Osteoblast (primary cell): Measurements from ENCODE around the gene SLC39A9. TPM values are rescaled to one million over a fixed set of nuclear protein-coding genes. Genes with fewer than 3 reads are reported as not detected.

Experiments used
- DNase-seq: peaks from one replicate; pipeline ENCODE4 v3.0.0; 2011; ENCODE audit warnings: low spot score, mixed read lengths; ENCODE audit not compliant: insufficient read length; ENCODE audit errors: missing footprints
- H2AFZ ChIP-seq: 2 replicates; pipeline ENCODE4 v1.6.0; 2011; ENCODE audit warnings: mild to moderate bottlenecking, low read length
- H3K27ac ChIP-seq: 2 replicates; pipeline ENCODE4 v1.5.1; 2011; ENCODE audit warnings: mild to moderate bottlenecking, low read depth, low read length, moderate library complexity
- H3K27me3 ChIP-seq: 2 replicates; pipeline ENCODE4 v1.6.0; 2012; ENCODE audit warnings: mild to moderate bottlenecking, control low read depth, inconsistent platforms, low read length, moderate library complexity; ENCODE audit not compliant: insufficient read depth
- H3K36me3 ChIP-seq: 2 replicates; pipeline ENCODE4 v1.5.1; 2011; ENCODE audit warnings: mild to moderate bottlenecking, low read length, control low read depth, moderate library complexity; ENCODE audit not compliant: insufficient read depth
- H3K4me1 ChIP-seq: 2 replicates; pipeline ENCODE4 v1.5.1; 2011; ENCODE audit warnings: mild to moderate bottlenecking, low read length, control low read depth, moderate library complexity; ENCODE audit not compliant: insufficient read depth
- H3K4me2 ChIP-seq: 2 replicates; pipeline ENCODE4 v1.6.0; 2011; ENCODE audit warnings: mild to moderate bottlenecking, low read length; ENCODE audit not compliant: insufficient read depth
- H3K4me3 ChIP-seq: fragments of 200-600 bp; sonication (generic); 3 replicates; pipeline ENCODE4 v1.5.1; 2012; ENCODE audit warnings: mild to moderate bottlenecking, low read length, inconsistent platforms; ENCODE audit not compliant: insufficient read depth
- H3K79me2 ChIP-seq: 2 replicates; pipeline ENCODE4 v1.6.0; 2012; ENCODE audit warnings: mild to moderate bottlenecking, low read length, control low read depth, inconsistent platforms; ENCODE audit not compliant: insufficient read depth
- H3K9me3 ChIP-seq: 2 replicates; pipeline ENCODE4 v1.5.1; 2011; ENCODE audit warnings: low read depth, low read length, control low read depth
- H4K20me1 ChIP-seq: 2 replicates; pipeline ENCODE4 v1.6.0; 2012; ENCODE audit warnings: mild to moderate bottlenecking, low read length, control low read depth; ENCODE audit not compliant: insufficient read depth
- total RNA-seq: library from RNA; depleted of rRNA; stranded (reverse); fragments of >200 nt; gene quantifications from 2 replicates; pipeline ENCODE4 v1.2.3, GENCODE V29; 2012
- TF ChIP-seq, protein P1 (sequence below): IDR thresholded peaks from 2 replicates; pipeline ENCODE4 v1.5.1; 2011; ENCODE audit warnings: mild to moderate bottlenecking, low read depth, low read length, moderate library complexity; ENCODE audit errors: extremely low read depth

SLC39A9 gene
- total RNA-seq, 1 donor, result 163 TPM

DNA sequence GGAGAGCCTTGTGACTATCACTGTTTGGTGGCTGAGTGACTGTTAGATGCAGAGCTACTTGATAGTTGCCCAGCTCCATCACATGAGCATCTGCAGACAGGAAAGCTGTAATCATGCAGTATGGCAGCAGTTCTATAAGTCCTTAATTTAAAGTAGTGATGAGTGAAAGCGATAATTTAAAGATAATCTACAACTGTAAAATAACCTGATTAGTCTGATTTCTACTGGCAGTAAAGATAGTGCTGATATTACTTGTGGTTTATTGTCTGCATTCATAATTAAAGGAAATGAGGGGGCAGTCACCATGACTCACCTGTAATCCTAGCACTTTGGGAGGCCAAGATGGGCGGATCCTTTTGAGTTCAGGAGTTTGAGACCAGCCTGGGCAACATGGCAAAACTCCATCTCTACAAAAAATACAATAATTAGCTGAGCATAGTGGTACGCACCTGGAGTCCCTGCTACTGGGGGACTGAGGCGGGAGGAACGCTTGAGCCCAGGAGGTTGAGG lies 44.9 kb downstream of the SLC39A9 start:
- Histone ChIP-seq H3K4me1 (no peaks in the 10 kb centered on the region), H3K27me3 (no peaks in the 10 kb centered on the region), H3K9me3 (no peaks in the 10 kb centered on the region), H2AFZ (no peak overlapping the region), H4K20me1 (peaks cover 2% of the 10 kb centered on the region), H3K27ac (no peak overlapping the region), H3K4me3 (no peak overlapping the region), H3K36me3 (peaks cover 4% of the 10 kb centered on the region), H3K4me2 (no peak overlapping the region), H3K79me2 (peaks cover 28% of the 10 kb centered on the region)
- TF ChIP-seq, protein P1, sequence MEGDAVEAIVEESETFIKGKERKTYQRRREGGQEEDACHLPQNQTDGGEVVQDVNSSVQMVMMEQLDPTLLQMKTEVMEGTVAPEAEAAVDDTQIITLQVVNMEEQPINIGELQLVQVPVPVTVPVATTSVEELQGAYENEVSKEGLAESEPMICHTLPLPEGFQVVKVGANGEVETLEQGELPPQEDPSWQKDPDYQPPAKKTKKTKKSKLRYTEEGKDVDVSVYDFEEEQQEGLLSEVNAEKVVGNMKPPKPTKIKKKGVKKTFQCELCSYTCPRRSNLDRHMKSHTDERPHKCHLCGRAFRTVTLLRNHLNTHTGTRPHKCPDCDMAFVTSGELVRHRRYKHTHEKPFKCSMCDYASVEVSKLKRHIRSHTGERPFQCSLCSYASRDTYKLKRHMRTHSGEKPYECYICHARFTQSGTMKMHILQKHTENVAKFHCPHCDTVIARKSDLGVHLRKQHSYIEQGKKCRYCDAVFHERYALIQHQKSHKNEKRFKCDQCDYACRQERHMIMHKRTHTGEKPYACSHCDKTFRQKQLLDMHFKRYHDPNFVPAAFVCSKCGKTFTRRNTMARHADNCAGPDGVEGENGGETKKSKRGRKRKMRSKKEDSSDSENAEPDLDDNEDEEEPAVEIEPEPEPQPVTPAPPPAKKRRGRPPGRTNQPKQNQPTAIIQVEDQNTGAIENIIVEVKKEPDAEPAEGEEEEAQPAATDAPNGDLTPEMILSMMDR, result no peak
- no peak for DNase-seq

DNA sequence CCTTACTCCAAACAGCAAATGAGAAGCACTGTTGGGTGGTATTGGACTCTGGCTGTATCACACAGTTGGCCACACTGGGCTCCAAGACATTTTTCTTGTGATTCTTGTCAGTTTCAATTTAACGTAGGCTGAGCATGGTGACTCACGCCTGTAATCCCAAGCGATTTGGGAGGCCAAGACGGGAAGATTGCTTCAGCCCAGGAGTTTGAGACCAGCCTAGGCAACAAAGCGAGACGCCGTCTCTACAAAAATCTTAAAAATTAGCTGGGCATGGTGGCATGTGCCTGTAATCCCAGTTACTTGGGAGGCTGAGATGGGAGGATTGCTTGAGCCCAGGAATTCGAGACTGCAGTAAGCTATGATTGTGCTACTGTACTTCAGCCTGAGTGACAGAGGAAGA lies 50.7 kb downstream of the SLC39A9 start:
- TF ChIP-seq, protein P1, result no peak
- H3K4me3 ChIP-seq, result no peak overlapping the region

DNA sequence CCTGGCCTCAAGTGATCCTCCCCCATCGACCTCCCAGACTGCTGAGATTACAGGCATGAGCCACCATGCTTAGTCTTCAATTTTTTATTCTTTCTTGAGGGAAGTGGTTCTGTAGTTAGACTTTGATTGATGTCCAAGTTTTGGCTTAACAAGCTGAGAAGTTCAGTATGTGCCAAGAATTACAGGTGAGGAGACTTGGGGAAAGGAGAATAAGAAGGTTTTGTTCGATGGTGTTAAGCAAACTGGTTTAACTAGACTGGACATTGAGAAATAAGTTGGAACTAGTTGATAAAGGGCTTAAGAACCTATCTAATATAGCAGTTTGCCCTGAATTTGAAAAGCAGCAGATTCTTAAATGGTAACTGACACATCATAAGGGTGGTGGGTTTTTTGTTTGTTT lies 53.4 kb downstream of the SLC39A9 start:
- Histone ChIP-seq H3K36me3 (peaks cover 25% of the 10 kb centered on the region), H3K4me2 (no peak overlapping the region), H4K20me1 (no peaks in the 10 kb centered on the region), H2AFZ (no peak overlapping the region), H3K79me2 (no peaks in the 10 kb centered on the region), H3K4me1 (no peaks in the 10 kb centered on the region), H3K27ac (no peak overlapping the region), H3K27me3 (no peaks in the 10 kb centered on the region), H3K4me3 (no peak overlapping the region), H3K9me3 (no peaks in the 10 kb centered on the region)
- TF ChIP-seq, protein P1, result no peak
- no peak for DNase-seq

More for the DNA sequence above, 50.7 kb downstream of the SLC39A9 start:
- peaks cover 12% of the 10 kb centered on the region for H3K36me3 ChIP-seq
- DNase-seq, result no peak
- no peak overlapping the region for H3K27ac ChIP-seq
- no peak overlapping the region for H2AFZ ChIP-seq
- no peak overlapping the region for H3K4me2 ChIP-seq
- no peaks in the 10 kb centered on the region for H3K4me1 ChIP-seq
- peaks cover 3% of the 10 kb centered on the region for H3K79me2 ChIP-seq
- no peaks in the 10 kb centered on the region for H3K9me3 ChIP-seq
- no peaks in the 10 kb centered on the region for H3K27me3 ChIP-seq
- no peaks in the 10 kb centered on the region for H4K20me1 ChIP-seq

DNA sequence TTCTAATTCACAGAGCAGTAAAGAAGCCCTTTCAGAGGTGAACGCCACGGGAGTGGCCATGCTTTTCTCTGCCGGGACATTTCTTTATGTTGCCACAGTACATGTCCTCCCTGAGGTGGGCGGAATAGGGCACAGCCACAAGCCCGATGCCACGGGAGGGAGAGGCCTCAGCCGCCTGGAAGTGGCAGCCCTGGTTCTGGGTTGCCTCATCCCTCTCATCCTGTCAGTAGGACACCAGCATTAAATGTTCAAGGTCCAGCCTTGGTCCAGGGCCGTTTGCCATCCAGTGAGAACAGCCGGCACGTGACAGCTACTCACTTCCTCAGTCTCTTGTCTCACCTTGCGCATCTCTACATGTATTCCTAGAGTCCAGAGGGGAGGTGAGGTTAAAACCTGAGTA lies 59.9 kb downstream of the SLC39A9 start:
- Histone ChIP-seq H2AFZ (no peak overlapping the region), H3K36me3 (peaks cover 52% of the 10 kb centered on the region), H3K9me3 (no peaks in the 10 kb centered on the region), H3K4me1 (no peaks in the 10 kb centered on the region), H3K27me3 (no peaks in the 10 kb centered on the region), H4K20me1 (peaks cover 7% of the 10 kb centered on the region), H3K4me3 (no peak overlapping the region), H3K4me2 (no peak overlapping the region), H3K27ac (no peak overlapping the region), H3K79me2 (no peaks in the 10 kb centered on the region)
- TF ChIP-seq, protein P1, result no peak
- DNase-seq, result no peak
